Measurements from ENCODE around the gene MCRS1. TPM values are rescaled to one million over a fixed set of nuclear protein-coding genes. Genes with fewer than 3 reads are reported as not detected.

Gene MCRS1
- total RNA-seq, 1 experiment from 2014 or later = 103 TPM

GRCh38 chr12:49616533-49617219, 48.7 kb upstream of the MCRS1 start:
- no peak overlapping the region for H2BK20ac ChIP-seq (ENCODE audit: low read depth, low read length, poor library complexity, severe bottlenecking)
- no peaks in the 10 kb centered on the region for H4K20me1 ChIP-seq (ENCODE audit: control insufficient read depth, insufficient read depth, insufficient read length)
- no peaks in the 10 kb centered on the region for H3K27me3 ChIP-seq (ENCODE audit: insufficient read depth, low read length)
- no peak overlapping the region for H3T11ph ChIP-seq (ENCODE audit: low read length)
- H2BK120ac ChIP-seq (ENCODE audit: low read depth, low read length, poor library complexity, severe bottlenecking) = no peak overlapping the region
- H3K79me2 ChIP-seq (ENCODE audit: insufficient read depth, low read length) = no peaks in the 10 kb centered on the region; the same call in 1 of the 2 replicates
- no peak overlapping the region for H3K4me3 Mint-ChIP-seq
- DNase-seq = no peak
- no CpG with 5 or more reads among the region's 5 CpGs for WGBS (ENCODE audit: extremely low coverage, insufficient read length, low lambda C conversion rate)
- H3K4me2 ChIP-seq (ENCODE audit: insufficient read depth, insufficient read length, low read length) = no peak overlapping the region
- H3K27ac Mint-ChIP-seq = 0 out of 7 replicates have a peak overlapping the region, but pooled peaks of 1 of the 3 experiments have one; percentile 12
- TF ChIP-seq, protein P1, sequence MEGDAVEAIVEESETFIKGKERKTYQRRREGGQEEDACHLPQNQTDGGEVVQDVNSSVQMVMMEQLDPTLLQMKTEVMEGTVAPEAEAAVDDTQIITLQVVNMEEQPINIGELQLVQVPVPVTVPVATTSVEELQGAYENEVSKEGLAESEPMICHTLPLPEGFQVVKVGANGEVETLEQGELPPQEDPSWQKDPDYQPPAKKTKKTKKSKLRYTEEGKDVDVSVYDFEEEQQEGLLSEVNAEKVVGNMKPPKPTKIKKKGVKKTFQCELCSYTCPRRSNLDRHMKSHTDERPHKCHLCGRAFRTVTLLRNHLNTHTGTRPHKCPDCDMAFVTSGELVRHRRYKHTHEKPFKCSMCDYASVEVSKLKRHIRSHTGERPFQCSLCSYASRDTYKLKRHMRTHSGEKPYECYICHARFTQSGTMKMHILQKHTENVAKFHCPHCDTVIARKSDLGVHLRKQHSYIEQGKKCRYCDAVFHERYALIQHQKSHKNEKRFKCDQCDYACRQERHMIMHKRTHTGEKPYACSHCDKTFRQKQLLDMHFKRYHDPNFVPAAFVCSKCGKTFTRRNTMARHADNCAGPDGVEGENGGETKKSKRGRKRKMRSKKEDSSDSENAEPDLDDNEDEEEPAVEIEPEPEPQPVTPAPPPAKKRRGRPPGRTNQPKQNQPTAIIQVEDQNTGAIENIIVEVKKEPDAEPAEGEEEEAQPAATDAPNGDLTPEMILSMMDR (conservative IDR thresholded peaks at IDR 0.05) = no peak
- peaks cover 2% of the 10 kb centered on the region; the same call in 1 of the 2 replicates for H3K4me1 ChIP-seq (ENCODE audit: insufficient read depth, low read length)
- no peaks in the 10 kb centered on the region for H3K36me3 Mint-ChIP-seq (ENCODE audit: insufficient read depth in 1 of 3, low read depth in 3 of 3)
- H2AK5ac ChIP-seq (ENCODE audit: insufficient read length, low read length) = no peak overlapping the region
- H3K27ac ChIP-seq (ENCODE audit: insufficient read length, low read depth, low read length) = no peak overlapping the region
- H3K14ac ChIP-seq (ENCODE audit: insufficient read depth, low read length) = no peak overlapping the region
- no peak overlapping the region for H3K23ac ChIP-seq (ENCODE audit: insufficient read length, low read depth, low read length)
- no peak overlapping the region for H4K8ac ChIP-seq (replicated peaks; ENCODE audit: insufficient read length, low read depth, low read length)
- no peak overlapping the region for H3K18ac ChIP-seq (ENCODE audit: insufficient read length, low read depth, low read length)
- H4K5ac ChIP-seq (ENCODE audit: insufficient read length, low read depth, low read length) = no peak overlapping the region
- H2BK5ac ChIP-seq (ENCODE audit: insufficient read length, low read length) = no peak overlapping the region
- H3K56ac ChIP-seq (ENCODE audit: insufficient read length, low read depth, low read length) = no peak overlapping the region
- H3K27me3 Mint-ChIP-seq (ENCODE audit: low read depth) = peaks cover 17% of the 10 kb centered on the region
- H3K4ac ChIP-seq (ENCODE audit: low read depth, low read length) = no peak overlapping the region
- no peak overlapping the region for H4K91ac ChIP-seq (ENCODE audit: insufficient read length, low read depth, low read length)
- no peak overlapping the region for H2AFZ ChIP-seq (ENCODE audit: low read length)
- H2BK12ac ChIP-seq (ENCODE audit: insufficient read length, low read depth, low read length) = no peak overlapping the region
- H2BK15ac ChIP-seq (ENCODE audit: low read depth, low read length) = no peak overlapping the region
- H3K4me1 Mint-ChIP-seq = peaks cover 19 to 26% of the 10 kb centered on the region in 2 experiments
- no peaks in the 10 kb centered on the region for H3K79me1 ChIP-seq (ENCODE audit: insufficient read depth, low read depth, low read length, poor library complexity, severe bottlenecking)
- H3K9me3 Mint-ChIP-seq = no peaks in the 10 kb centered on the region; a peak in 1 of 5 replicates
- no peaks in the 10 kb centered on the region for H3K9me3 ChIP-seq (ENCODE audit: control insufficient read depth, low read depth, low read length)
- H3K9ac ChIP-seq (ENCODE audit: extremely low read depth, insufficient read length, low read length) = no peak overlapping the region
- no peaks in the 10 kb centered on the region for H3K23me2 ChIP-seq (ENCODE audit: insufficient read length, low read depth, low read length, poor library complexity, severe bottlenecking)

Data from H9 (cell line).